AG09319 (cell line): ENCODE results near the gene CYP26A1.

Experiments
- DNase-seq: peaks from one replicate; pipeline ENCODE4 v3.0.0-alpha.2; 2010; ENCODE audit warnings: low read depth; ENCODE audit errors: extremely low read depth
- TF ChIP-seq, protein P1 (sequence below): IDR thresholded peaks from 2 replicates; pipeline ENCODE4 v1.5.1; 2011; ENCODE audit warnings: low read depth, mild to moderate bottlenecking, inconsistent platforms, low read length, moderate library complexity

The CYP26A1 gene

DNA sequence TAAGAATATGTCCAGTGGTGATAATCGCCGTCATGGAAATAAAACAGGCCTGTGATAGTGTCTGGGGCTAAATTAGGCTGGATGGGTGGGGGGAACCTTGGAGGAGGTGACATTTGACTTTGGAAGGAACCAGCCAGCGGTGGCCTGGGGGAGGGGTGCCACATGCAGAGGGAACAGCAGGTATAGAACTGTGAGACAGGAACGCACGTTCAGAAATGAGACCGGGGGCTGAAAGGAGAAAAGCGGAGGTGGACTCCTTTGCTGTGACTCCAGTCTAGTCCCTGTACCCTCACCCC lies 2.6 kb upstream of the CYP26A1 start:
- DNase-seq: no peak
- TF ChIP-seq, protein P1, sequence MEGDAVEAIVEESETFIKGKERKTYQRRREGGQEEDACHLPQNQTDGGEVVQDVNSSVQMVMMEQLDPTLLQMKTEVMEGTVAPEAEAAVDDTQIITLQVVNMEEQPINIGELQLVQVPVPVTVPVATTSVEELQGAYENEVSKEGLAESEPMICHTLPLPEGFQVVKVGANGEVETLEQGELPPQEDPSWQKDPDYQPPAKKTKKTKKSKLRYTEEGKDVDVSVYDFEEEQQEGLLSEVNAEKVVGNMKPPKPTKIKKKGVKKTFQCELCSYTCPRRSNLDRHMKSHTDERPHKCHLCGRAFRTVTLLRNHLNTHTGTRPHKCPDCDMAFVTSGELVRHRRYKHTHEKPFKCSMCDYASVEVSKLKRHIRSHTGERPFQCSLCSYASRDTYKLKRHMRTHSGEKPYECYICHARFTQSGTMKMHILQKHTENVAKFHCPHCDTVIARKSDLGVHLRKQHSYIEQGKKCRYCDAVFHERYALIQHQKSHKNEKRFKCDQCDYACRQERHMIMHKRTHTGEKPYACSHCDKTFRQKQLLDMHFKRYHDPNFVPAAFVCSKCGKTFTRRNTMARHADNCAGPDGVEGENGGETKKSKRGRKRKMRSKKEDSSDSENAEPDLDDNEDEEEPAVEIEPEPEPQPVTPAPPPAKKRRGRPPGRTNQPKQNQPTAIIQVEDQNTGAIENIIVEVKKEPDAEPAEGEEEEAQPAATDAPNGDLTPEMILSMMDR: no peak

DNA sequence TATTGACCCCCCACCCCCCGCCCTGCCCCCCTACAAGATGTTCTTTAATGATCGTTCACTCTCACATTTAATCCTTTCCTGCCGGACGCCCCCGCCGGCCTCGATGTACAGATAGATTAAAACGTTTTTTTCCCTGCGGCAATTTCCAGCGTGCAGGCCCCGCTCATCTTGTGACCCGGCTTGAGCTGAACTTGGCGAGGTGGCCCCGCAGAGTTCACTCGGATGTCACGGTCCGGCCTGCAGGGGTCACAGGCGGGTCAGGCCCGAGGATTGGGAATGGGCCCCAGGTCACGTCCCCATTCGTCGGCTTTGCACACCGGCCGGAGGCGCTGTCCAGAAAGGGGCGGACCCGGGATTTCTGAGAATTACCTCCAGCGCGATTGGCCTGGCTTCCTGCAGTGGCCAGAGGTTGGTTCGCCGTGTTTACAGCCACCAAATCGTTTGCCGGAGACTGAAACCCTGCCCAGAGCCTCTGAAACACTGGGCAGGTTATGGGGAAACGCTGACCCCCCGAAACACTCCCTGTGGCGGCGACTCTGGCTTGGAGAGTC lies 1.9 kb upstream of the CYP26A1 start:
- TF ChIP-seq, protein P1: no peak; the same call in 1 of the 2 replicates
- DNase-seq: no peak

DNA sequence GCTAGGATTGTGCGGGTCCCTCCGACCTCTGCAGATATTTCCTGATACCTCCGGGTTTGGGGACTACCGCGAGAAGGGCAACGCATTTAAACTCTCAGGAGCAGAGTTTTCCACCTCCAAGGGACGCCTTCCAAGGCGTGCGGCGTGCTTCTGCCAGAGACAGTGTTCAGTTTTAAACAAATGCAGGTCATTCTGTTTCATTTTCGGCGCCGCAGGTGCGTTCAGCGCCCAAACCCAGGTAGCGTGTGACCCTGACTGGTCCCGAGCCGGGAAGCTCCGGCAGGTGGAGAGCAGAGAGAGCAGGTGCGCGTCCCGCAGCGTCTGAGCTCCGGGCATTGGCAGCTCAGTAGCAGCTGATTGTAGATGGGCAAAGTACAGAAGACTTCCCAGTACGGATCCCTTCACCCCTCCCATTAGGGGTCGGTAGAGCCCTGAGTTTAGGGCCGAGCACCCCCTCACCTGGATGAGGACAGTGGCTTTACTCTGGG lies 1.4 kb upstream of the CYP26A1 start:
- DNase-seq: no peak

DNA sequence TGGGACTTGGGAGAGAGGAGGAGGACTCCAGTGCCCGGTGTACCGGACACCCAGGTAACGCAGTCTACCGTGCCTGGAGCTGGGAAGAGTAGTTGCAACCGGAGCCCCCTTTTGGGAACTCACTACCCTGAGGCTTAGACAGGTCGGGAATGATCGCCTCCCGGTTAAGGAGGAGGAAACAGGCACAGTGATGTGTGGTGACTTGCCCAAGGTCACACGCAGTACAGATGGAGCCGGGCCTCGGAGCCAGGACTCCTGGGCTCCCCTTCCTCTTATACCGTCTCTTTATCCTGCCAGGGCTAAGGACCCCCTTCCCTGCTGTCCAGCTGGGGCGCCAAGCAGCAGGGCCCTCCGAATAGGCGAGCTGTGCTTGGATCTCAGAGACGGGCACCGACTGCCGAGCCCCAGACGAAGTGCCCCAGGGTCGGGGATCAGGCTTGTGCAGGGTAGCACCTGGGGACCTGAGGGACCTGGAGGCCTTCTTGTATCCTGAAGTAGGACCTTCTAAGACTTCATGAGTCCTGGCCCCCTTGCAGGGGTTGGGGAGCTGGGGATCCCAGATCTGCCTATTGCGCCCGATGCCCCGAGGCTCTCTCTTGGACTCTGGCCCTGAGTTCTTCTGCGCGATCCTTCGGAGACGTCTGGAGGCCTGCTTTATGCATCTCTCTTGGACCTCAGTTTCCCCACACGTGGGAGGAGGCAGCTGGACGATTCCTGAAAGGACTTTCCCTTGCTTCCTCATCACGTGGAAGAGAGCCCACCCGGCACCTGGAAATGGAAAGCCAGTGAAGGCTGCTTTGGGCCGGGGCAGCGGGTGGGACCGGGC lies 767 bp upstream of the CYP26A1 start:
- TF ChIP-seq, protein P1: no peak
- no peak for DNase-seq

More for the DNA sequence above, 1.4 kb upstream of the CYP26A1 start:
- TF ChIP-seq, protein P1: no peak

DNA sequence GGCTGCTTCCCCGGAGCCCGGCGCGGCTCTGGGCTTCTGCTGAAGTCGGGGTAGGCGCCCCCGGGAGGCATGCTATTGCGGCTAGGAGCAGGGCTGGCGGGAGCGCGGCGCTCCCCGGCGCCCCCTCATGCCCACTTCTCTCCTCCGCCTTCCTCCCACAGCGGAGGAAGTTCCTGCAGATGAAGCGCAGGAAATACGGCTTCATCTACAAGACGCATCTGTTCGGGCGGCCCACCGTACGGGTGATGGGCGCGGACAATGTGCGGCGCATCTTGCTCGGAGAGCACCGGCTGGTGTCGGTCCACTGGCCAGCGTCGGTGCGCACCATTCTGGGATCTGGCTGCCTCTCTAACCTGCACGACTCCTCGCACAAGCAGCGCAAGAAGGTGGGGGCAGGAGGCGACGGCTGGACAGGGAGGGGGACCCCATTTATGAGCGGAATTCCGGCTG lies 479 bp downstream of the CYP26A1 start:
- DNase-seq: no peak
- TF ChIP-seq, protein P1: no peak

DNA sequence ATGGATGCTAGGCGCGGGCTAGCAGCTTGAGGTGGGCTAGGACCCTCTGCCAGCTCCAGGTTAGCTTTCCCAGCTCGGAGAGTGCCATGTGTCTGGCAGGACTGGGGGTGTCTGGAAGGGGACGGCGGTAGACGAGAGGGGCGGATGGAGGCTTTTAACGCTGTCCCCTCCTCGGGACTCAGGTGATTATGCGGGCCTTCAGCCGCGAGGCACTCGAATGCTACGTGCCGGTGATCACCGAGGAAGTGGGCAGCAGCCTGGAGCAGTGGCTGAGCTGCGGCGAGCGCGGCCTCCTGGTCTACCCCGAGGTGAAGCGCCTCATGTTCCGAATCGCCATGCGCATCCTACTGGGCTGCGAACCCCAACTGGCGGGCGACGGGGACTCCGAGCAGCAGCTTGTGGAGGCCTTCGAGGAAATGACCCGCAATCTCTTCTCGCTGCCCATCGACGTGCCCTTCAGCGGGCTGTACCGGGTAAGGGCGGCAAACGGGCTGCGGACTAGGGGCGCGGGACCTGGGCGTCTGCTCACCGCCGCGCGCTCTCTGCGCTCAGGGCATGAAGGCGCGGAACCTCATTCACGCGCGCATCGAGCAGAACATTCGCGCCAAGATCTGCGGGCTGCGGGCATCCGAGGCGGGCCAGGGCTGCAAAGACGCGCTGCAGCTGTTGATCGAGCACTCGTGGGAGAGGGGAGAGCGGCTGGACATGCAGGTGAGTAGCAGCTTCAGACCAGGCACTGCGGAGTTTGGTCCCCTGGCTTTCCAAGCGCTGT lies 1.1 kb downstream of the CYP26A1 start:
- TF ChIP-seq, protein P1: no peak
- DNase-seq: no peak
